ENCODE data around the gene D2HGDH. TPM values are rescaled to one million over a fixed set of nuclear protein-coding genes. Genes with fewer than 3 reads are reported as not detected.

Gene D2HGDH
- total and polyA plus RNA-seq, 2 donors, result 6.4 to 51.0 TPM

- peaks cover 8 to 20% of the 10 kb centered on the region in 2 donors for H3K4me1 ChIP-seq (ENCODE audit: control insufficient read depth in 2 of 2, insufficient read depth in 2 of 2, low read length in 2 of 2)
- H3K9me3 ChIP-seq (ENCODE audit: control insufficient read depth in 2 of 2, insufficient read depth in 1 of 2, low read length in 1 of 2), result peaks cover 6 to 11% of the 10 kb centered on the region in 2 donors
- no peaks in the 10 kb centered on the region for H3K27me3 ChIP-seq (ENCODE audit: control insufficient read depth in 2 of 2, insufficient read depth in 1 of 2, low read length in 1 of 2)
- H3K4me3 ChIP-seq (ENCODE audit: low read length in 2 of 2), result peak within 1 kb of the TSS; percentile 67 to 98
- H3K36me3 ChIP-seq (ENCODE audit: control insufficient read depth in 2 of 2, insufficient read depth in 2 of 2, low read length in 1 of 2), result peaks cover 17 to 19% of the 10 kb centered on the region in 2 donors
- DNase-seq (ENCODE audit: low read depth in 6 of 9, low spot score in 9 of 9), result peak; percentile 47 to 97 (median 91)
- WGBS, result under 1% methylated on average over 96 of the region's 96 CpGs
- H3K27ac ChIP-seq (ENCODE audit: low read depth in 1 of 2, low read length in 1 of 2), result peak within 1 kb of the TSS; percentile 78 to 93
Observed at GRCh38 chr2:241701399-241702154, 32.9 kb upstream of the D2HGDH start, which contains the start of gene ING5. ING5 (plus strand) TSS chr2:241702039; CDS start chr2:241702066, 27 bp downstream.

- peaks cover 25 to 27% of the 10 kb centered on the region in 2 donors for H3K36me3 ChIP-seq (ENCODE audit: control insufficient read depth in 2 of 2, insufficient read depth in 2 of 2, low read length in 1 of 2)
- WGBS, result 2% methylated on average over 98 of the region's 98 CpGs
Observed at GRCh38 chr2:241702155-241703031, 32.0 kb upstream of the D2HGDH start.

GRCh38 chr2:241703032-241703604 lies 31.3 kb upstream of the D2HGDH start:
- Histone ChIP-seq H3K4me1 (ENCODE audit: control insufficient read depth in 2 of 2, insufficient read depth in 2 of 2, low read length in 2 of 2) (peaks cover 8 to 20% of the 10 kb centered on the region in 2 donors), H3K36me3 (ENCODE audit: control insufficient read depth in 2 of 2, insufficient read depth in 2 of 2, low read length in 1 of 2) (peaks cover 31 to 32% of the 10 kb centered on the region in 2 donors), H3K4me3 (ENCODE audit: low read length in 2 of 2) (peak overlapping the region; percentile 67 to 98), H3K27me3 (ENCODE audit: control insufficient read depth in 2 of 2, insufficient read depth in 1 of 2, low read length in 1 of 2) (no peaks in the 10 kb centered on the region), H3K9me3 (ENCODE audit: control insufficient read depth in 2 of 2, insufficient read depth in 1 of 2, low read length in 1 of 2) (peaks cover 8 to 21% of the 10 kb centered on the region in 2 donors), H3K27ac (ENCODE audit: low read depth in 1 of 2, low read length in 1 of 2) (peak overlapping the region; percentile 17 to 52)
- WGBS, result 57% methylated on average over 11 of the region's 11 CpGs
- no peak for DNase-seq (ENCODE audit: low read depth in 6 of 9, low spot score in 9 of 9)

More at GRCh38 chr2:241702155-241703031, 32.0 kb upstream of the D2HGDH start:
- DNase-seq (ENCODE audit: low read depth in 6 of 9, low spot score in 9 of 9), result peak; percentile 67 to 94 (median 81)
- Histone ChIP-seq H3K27me3 (ENCODE audit: control insufficient read depth in 2 of 2, insufficient read depth in 1 of 2, low read length in 1 of 2) (no peaks in the 10 kb centered on the region), H3K4me3 (ENCODE audit: low read length in 2 of 2) (peak overlapping the region; percentile 67 to 98), H3K9me3 (ENCODE audit: control insufficient read depth in 2 of 2, insufficient read depth in 1 of 2, low read length in 1 of 2) (peaks cover 8 to 19% of the 10 kb centered on the region in 2 donors), H3K27ac (ENCODE audit: low read depth in 1 of 2, low read length in 1 of 2) (peak overlapping the region; percentile 17 to 93), H3K4me1 (ENCODE audit: control insufficient read depth in 2 of 2, insufficient read depth in 2 of 2, low read length in 2 of 2) (peaks cover 8 to 20% of the 10 kb centered on the region in 2 donors)

GRCh38 chr2:241706537-241706936 lies 27.9 kb upstream of the D2HGDH start:
- WGBS, result 97% methylated on average over 6 of the region's 6 CpGs
- DNase-seq (ENCODE audit: low read depth in 6 of 9, low spot score in 9 of 9), result no peak
- no peak overlapping the region for H3K27ac ChIP-seq (ENCODE audit: low read depth in 1 of 2, low read length in 1 of 2)
- peaks cover 9 to 21% of the 10 kb centered on the region in 2 donors for H3K9me3 ChIP-seq (ENCODE audit: control insufficient read depth in 2 of 2, insufficient read depth in 1 of 2, low read length in 1 of 2)
- H3K27me3 ChIP-seq (ENCODE audit: control insufficient read depth in 2 of 2, insufficient read depth in 1 of 2, low read length in 1 of 2), result no peaks in the 10 kb centered on the region
- peaks cover 59% of the 10 kb centered on the region in 2 donors for H3K36me3 ChIP-seq (ENCODE audit: control insufficient read depth in 2 of 2, insufficient read depth in 2 of 2, low read length in 1 of 2)
- H3K4me1 ChIP-seq (ENCODE audit: control insufficient read depth in 2 of 2, insufficient read depth in 2 of 2, low read length in 2 of 2), result peaks cover 8 to 12% of the 10 kb centered on the region in 2 donors
- H3K4me3 ChIP-seq (ENCODE audit: low read length in 2 of 2), result no peak overlapping the region

GRCh38 chr2:241708879-241709278 lies 25.6 kb upstream of the D2HGDH start:
- Histone ChIP-seq H3K9me3 (ENCODE audit: control insufficient read depth in 2 of 2, insufficient read depth in 1 of 2, low read length in 1 of 2) (peaks cover 9 to 21% of the 10 kb centered on the region in 2 donors), H3K4me1 (ENCODE audit: control insufficient read depth in 2 of 2, insufficient read depth in 2 of 2, low read length in 2 of 2) (no peaks in the 10 kb centered on the region), H3K27ac (ENCODE audit: low read depth in 1 of 2, low read length in 1 of 2) (no peak overlapping the region), H3K27me3 (ENCODE audit: control insufficient read depth in 2 of 2, insufficient read depth in 1 of 2, low read length in 1 of 2) (no peaks in the 10 kb centered on the region), H3K4me3 (ENCODE audit: low read length in 2 of 2) (no peak overlapping the region), H3K36me3 (ENCODE audit: control insufficient read depth in 2 of 2, insufficient read depth in 2 of 2, low read length in 1 of 2) (peaks cover 75 to 77% of the 10 kb centered on the region in 2 donors)
- DNase-seq (ENCODE audit: low read depth in 6 of 9, low spot score in 9 of 9), result no peak
- WGBS, result 92% methylated on average over 10 of the region's 10 CpGs

- Histone ChIP-seq H3K4me1 (ENCODE audit: control insufficient read depth in 2 of 2, insufficient read depth in 2 of 2, low read length in 2 of 2) (no peaks in the 10 kb centered on the region), H3K36me3 (ENCODE audit: control insufficient read depth in 2 of 2, insufficient read depth in 2 of 2, low read length in 1 of 2) (peaks cover 69 to 76% of the 10 kb centered on the region in 2 donors), H3K27me3 (ENCODE audit: control insufficient read depth in 2 of 2, insufficient read depth in 1 of 2, low read length in 1 of 2) (no peaks in the 10 kb centered on the region), H3K9me3 (ENCODE audit: control insufficient read depth in 2 of 2, insufficient read depth in 1 of 2, low read length in 1 of 2) (peaks cover 26 to 40% of the 10 kb centered on the region in 2 donors), H3K4me3 (ENCODE audit: low read length in 2 of 2) (no peak overlapping the region), H3K27ac (ENCODE audit: low read depth in 1 of 2, low read length in 1 of 2) (no peak overlapping the region)
- 98% methylated on average over 16 of the region's 16 CpGs for WGBS
- DNase-seq (ENCODE audit: low read depth in 6 of 9, low spot score in 9 of 9), result no peak
Observed at GRCh38 chr2:241719093-241719492, 15.3 kb upstream of the D2HGDH start.

- H3K4me3 ChIP-seq (ENCODE audit: low read length in 2 of 2), result no peak overlapping the region
- no peaks in the 10 kb centered on the region for H3K4me1 ChIP-seq (ENCODE audit: control insufficient read depth in 2 of 2, insufficient read depth in 2 of 2, low read length in 2 of 2)
- no peak overlapping the region for H3K27ac ChIP-seq (ENCODE audit: low read depth in 1 of 2, low read length in 1 of 2)
- H3K27me3 ChIP-seq (ENCODE audit: control insufficient read depth in 2 of 2, insufficient read depth in 1 of 2, low read length in 1 of 2), result no peaks in the 10 kb centered on the region
- 99% methylated on average over 19 of the region's 19 CpGs for WGBS
- no peak for DNase-seq (ENCODE audit: low read depth in 6 of 9, low spot score in 9 of 9)
- H3K9me3 ChIP-seq (ENCODE audit: control insufficient read depth in 2 of 2, insufficient read depth in 1 of 2, low read length in 1 of 2), result peaks cover 27 to 44% of the 10 kb centered on the region in 2 donors
- peaks cover 71 to 82% of the 10 kb centered on the region in 2 donors for H3K36me3 ChIP-seq (ENCODE audit: control insufficient read depth in 2 of 2, insufficient read depth in 2 of 2, low read length in 1 of 2)
Observed at GRCh38 chr2:241720099-241720498, 14.3 kb upstream of the D2HGDH start.

GRCh38 chr2:241720560-241720959 lies 13.9 kb upstream of the D2HGDH start:
- DNase-seq (ENCODE audit: low read depth in 6 of 9, low spot score in 9 of 9), result no peak
- no peaks in the 10 kb centered on the region for H3K4me1 ChIP-seq (ENCODE audit: control insufficient read depth in 2 of 2, insufficient read depth in 2 of 2, low read length in 2 of 2)
- peaks cover 72 to 85% of the 10 kb centered on the region in 2 donors for H3K36me3 ChIP-seq (ENCODE audit: control insufficient read depth in 2 of 2, insufficient read depth in 2 of 2, low read length in 1 of 2)
- no peak overlapping the region for H3K27ac ChIP-seq (ENCODE audit: low read depth in 1 of 2, low read length in 1 of 2)
- H3K4me3 ChIP-seq (ENCODE audit: low read length in 2 of 2), result no peak overlapping the region
- 99% methylated on average over 15 of the region's 15 CpGs for WGBS
- H3K27me3 ChIP-seq (ENCODE audit: control insufficient read depth in 2 of 2, insufficient read depth in 1 of 2, low read length in 1 of 2), result no peaks in the 10 kb centered on the region
- peaks cover 27 to 44% of the 10 kb centered on the region in 2 donors for H3K9me3 ChIP-seq (ENCODE audit: control insufficient read depth in 2 of 2, insufficient read depth in 1 of 2, low read length in 1 of 2)
